WERI-Rb-1 (cell line): ENCODE data around the gene ANKDD1B.

Source experiments
- DNase-seq: peaks from one replicate; pipeline ENCODE4 v3.0.0-alpha.2; 2020
- H3K27ac ChIP-seq: fragments of 250-450 bp; sonication (Bioruptor Pico); 2 replicates; pipeline ENCODE4 v1.5.1; 2020; ENCODE audit warnings: mild to moderate bottlenecking, moderate library complexity
- H3K27me3 ChIP-seq: fragments of 250-450 bp; sonication (Bioruptor Pico); 2 replicates; pipeline ENCODE4 v1.5.1; 2021; ENCODE audit warnings: mild to moderate bottlenecking, low read depth, moderate library complexity; ENCODE audit not compliant: insufficient read depth, severe bottlenecking
- H3K36me3 ChIP-seq: fragments of 250-450 bp; sonication (Bioruptor Pico); 2 replicates; pipeline ENCODE4 v1.5.1; 2020; ENCODE audit warnings: mild to moderate bottlenecking, moderate library complexity
- H3K4me3 ChIP-seq: 2 replicates; pipeline ENCODE4 v1.5.1; 2011; ENCODE audit warnings: low read depth, mild to moderate bottlenecking, control low read depth, low read length
- H3K9me3 ChIP-seq: fragments of 250-450 bp; sonication (Bioruptor Pico); 2 replicates; pipeline ENCODE4 v1.5.1; 2021; ENCODE audit warnings: mild to moderate bottlenecking, moderate library complexity; ENCODE audit not compliant: severe bottlenecking
- CTCF ChIP-seq: IDR thresholded peaks from 2 replicates; pipeline ENCODE4 v1.5.1; 2011; ENCODE audit warnings: low read depth, mild to moderate bottlenecking, control low read depth, inconsistent platforms, low read length

The ANKDD1B gene

GRCh38 chr5:75656311-75657003, 45.2 kb downstream of the ANKDD1B start:
- DNase-seq = no peak
- no peaks in the 10 kb centered on the region for H3K9me3 ChIP-seq
- TF ChIP-seq CTCF = no peak
- no peak overlapping the region for H3K27ac ChIP-seq
- H3K36me3 ChIP-seq = no peaks in the 10 kb centered on the region
- no peaks in the 10 kb centered on the region for H3K27me3 ChIP-seq
- no peak overlapping the region for H3K4me3 ChIP-seq

- Histone ChIP-seq H3K9me3 (no peaks in the 10 kb centered on the region), H3K27me3 (no peaks in the 10 kb centered on the region), H3K27ac (no peak overlapping the region), H3K36me3 (no peaks in the 10 kb centered on the region), H3K4me3 (no peak overlapping the region)
- no peak for TF ChIP-seq CTCF
- DNase-seq = no peak
These were observed 48.7 kb downstream of the ANKDD1B start for GRCh38 chr5:75659791-75660450.

GRCh38 chr5:75660678-75661465, 49.6 kb downstream of the ANKDD1B start:
- no peak for DNase-seq
- no peaks in the 10 kb centered on the region for H3K36me3 ChIP-seq
- no peak overlapping the region for H3K4me3 ChIP-seq
- no peak overlapping the region for H3K27ac ChIP-seq
- no peak for TF ChIP-seq CTCF
- no peaks in the 10 kb centered on the region for H3K27me3 ChIP-seq
- no peaks in the 10 kb centered on the region for H3K9me3 ChIP-seq

GRCh38 chr5:75662061-75662460, 50.8 kb downstream of the ANKDD1B start:
- H3K27ac ChIP-seq = no peak overlapping the region
- no peak overlapping the region for H3K4me3 ChIP-seq
- no peaks in the 10 kb centered on the region for H3K27me3 ChIP-seq
- no peaks in the 10 kb centered on the region for H3K36me3 ChIP-seq
- TF ChIP-seq CTCF = no peak
- DNase-seq = no peak
- no peaks in the 10 kb centered on the region for H3K9me3 ChIP-seq

- no peaks in the 10 kb centered on the region for H3K36me3 ChIP-seq
- H3K27ac ChIP-seq = no peak overlapping the region
- H3K9me3 ChIP-seq = no peaks in the 10 kb centered on the region
- H3K4me3 ChIP-seq = no peak overlapping the region
- DNase-seq = no peak
- no peak for TF ChIP-seq CTCF
- H3K27me3 ChIP-seq = no peaks in the 10 kb centered on the region
These were observed 52.5 kb downstream of the ANKDD1B start for GRCh38 chr5:75663579-75664284.
